OCI-LY3 (cell line): ENCODE data around the gene CACNA1G.

Experiments used
- H2AFZ ChIP-seq: fragments of 200-600, 300-600 bp; shearing (Covaris generic); 2 replicates; pipeline ENCODE4 v1.6.0; 2014; ENCODE audit warnings: antibody characterized with exemption, low read depth, low read length
- H3K27ac ChIP-seq: fragments of 200-600, 300-600 bp; sonication (generic); 2 replicates; pipeline ENCODE4 v1.5.1; 2014; ENCODE audit warnings: mild to moderate bottlenecking, low read length, moderate library complexity, mixed read lengths
- H3K27me3 ChIP-seq: fragments of 200-600, 300-600 bp; sonication (generic); 2 replicates; pipeline ENCODE4 v1.6.1; 2014; ENCODE audit warnings: low read depth, low read length, mixed read lengths
- H3K36me3 ChIP-seq: fragments of 200-600, 300-600 bp; sonication (generic); replicated peaks from 2 replicates; pipeline ENCODE3; 2014; ENCODE audit warnings: low read depth, low read length, mixed read lengths
- H3K4me1 ChIP-seq: fragments of 300-600, 200-600 bp; sonication (generic); 2 replicates; pipeline ENCODE4 v1.6.1; 2014; ENCODE audit warnings: low read length, mixed read lengths
- H3K4me2 ChIP-seq: fragments of 200-600, 300-600 bp; sonication (generic); 2 replicates; pipeline ENCODE4 v1.6.1; 2014; ENCODE audit warnings: low read length, mixed read lengths
- H3K4me3 ChIP-seq: fragments of 300-600, 200-600 bp; sonication (generic); 2 replicates; pipeline ENCODE4 v1.5.1; 2014; ENCODE audit warnings: antibody characterized with exemption, mild to moderate bottlenecking, low read length, moderate library complexity
- H3K79me2 ChIP-seq: fragments of 300-600, 200-600 bp; shearing (Covaris generic); 2 replicates; pipeline ENCODE4 v1.6.1; 2014; ENCODE audit warnings: mild to moderate bottlenecking, low read length, mixed read lengths
- H3K9ac ChIP-seq: fragments of 300-600, 200-600 bp; shearing (Covaris generic); 2 replicates; pipeline ENCODE4 v1.6.0; 2014; ENCODE audit warnings: mild to moderate bottlenecking, low read length, moderate library complexity
- H3K9me3 ChIP-seq: fragments of 200-600, 300-600 bp; shearing (Covaris generic); 2 replicates; pipeline ENCODE4 v1.6.1; 2014; ENCODE audit warnings: low read length, mixed read lengths; ENCODE audit not compliant: insufficient read depth
- H4K20me1 ChIP-seq: fragments of 200-600, 300-600 bp; sonication (generic); 2 replicates; pipeline ENCODE4 v1.6.1; 2016; ENCODE audit warnings: low read length, mixed read lengths; ENCODE audit not compliant: insufficient read depth
- EZH2phosphoT487 ChIP-seq: fragments of 200-600 bp; shearing (Covaris generic); IDR thresholded peaks from 2 replicates; pipeline ENCODE4 v1.6.1; 2018; ENCODE audit warnings: antibody characterized with exemption, mixed run types, low read depth
- TF ChIP-seq, protein P1 (sequence below): fragments of 200-600, 300-600 bp; sonication (generic); IDR thresholded peaks from 2 replicates; pipeline ENCODE4 v1.5.1; 2014; ENCODE audit warnings: antibody characterized with exemption, low read length, low read depth

The CACNA1G gene

GRCh38 chr17:50661348-50661747 lies 100.8 kb downstream of the CACNA1G start:
- peaks cover 7% of the 10 kb centered on the region; the same call in 1 of the 2 replicates for H3K27me3 ChIP-seq
- no peaks in the 10 kb centered on the region for H3K9me3 ChIP-seq
- no peak overlapping the region for H3K4me3 ChIP-seq
- no peaks in the 10 kb centered on the region for H4K20me1 ChIP-seq
- H3K27ac ChIP-seq = no peak overlapping the region
- peaks cover 4% of the 10 kb centered on the region; the same call in 1 of the 2 replicates for H3K4me1 ChIP-seq
- H2AFZ ChIP-seq = 0 out of 2 replicates have a peak overlapping the region, but pooled peaks have one; percentile 54
- no peak overlapping the region for H3K9ac ChIP-seq
- no peak overlapping the region for H3K4me2 ChIP-seq
- TF ChIP-seq, protein P1, sequence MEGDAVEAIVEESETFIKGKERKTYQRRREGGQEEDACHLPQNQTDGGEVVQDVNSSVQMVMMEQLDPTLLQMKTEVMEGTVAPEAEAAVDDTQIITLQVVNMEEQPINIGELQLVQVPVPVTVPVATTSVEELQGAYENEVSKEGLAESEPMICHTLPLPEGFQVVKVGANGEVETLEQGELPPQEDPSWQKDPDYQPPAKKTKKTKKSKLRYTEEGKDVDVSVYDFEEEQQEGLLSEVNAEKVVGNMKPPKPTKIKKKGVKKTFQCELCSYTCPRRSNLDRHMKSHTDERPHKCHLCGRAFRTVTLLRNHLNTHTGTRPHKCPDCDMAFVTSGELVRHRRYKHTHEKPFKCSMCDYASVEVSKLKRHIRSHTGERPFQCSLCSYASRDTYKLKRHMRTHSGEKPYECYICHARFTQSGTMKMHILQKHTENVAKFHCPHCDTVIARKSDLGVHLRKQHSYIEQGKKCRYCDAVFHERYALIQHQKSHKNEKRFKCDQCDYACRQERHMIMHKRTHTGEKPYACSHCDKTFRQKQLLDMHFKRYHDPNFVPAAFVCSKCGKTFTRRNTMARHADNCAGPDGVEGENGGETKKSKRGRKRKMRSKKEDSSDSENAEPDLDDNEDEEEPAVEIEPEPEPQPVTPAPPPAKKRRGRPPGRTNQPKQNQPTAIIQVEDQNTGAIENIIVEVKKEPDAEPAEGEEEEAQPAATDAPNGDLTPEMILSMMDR = no peak
- TF ChIP-seq EZH2phosphoT487 = no peak
- H3K79me2 ChIP-seq = no peaks in the 10 kb centered on the region
- no peaks in the 10 kb centered on the region for H3K36me3 ChIP-seq

GRCh38 chr17:50661795-50662391 lies 101.4 kb downstream of the CACNA1G start:
- TF ChIP-seq, protein P1 = no peak
- TF ChIP-seq EZH2phosphoT487 = no peak
- H3K9ac ChIP-seq = no peak overlapping the region
- H3K9me3 ChIP-seq = no peaks in the 10 kb centered on the region
- 0 out of 2 replicates have a peak overlapping the region, but pooled peaks have one; percentile 54 for H2AFZ ChIP-seq
- H3K4me2 ChIP-seq = no peak overlapping the region
- no peaks in the 10 kb centered on the region for H4K20me1 ChIP-seq
- H3K36me3 ChIP-seq = no peaks in the 10 kb centered on the region
- H3K4me1 ChIP-seq = peaks cover 4% of the 10 kb centered on the region; the same call in 1 of the 2 replicates
- no peak overlapping the region for H3K27ac ChIP-seq
- peaks cover 7% of the 10 kb centered on the region; the same call in 1 of the 2 replicates for H3K27me3 ChIP-seq
- no peak overlapping the region for H3K4me3 ChIP-seq
- H3K79me2 ChIP-seq = no peaks in the 10 kb centered on the region

GRCh38 chr17:50662632-50663225 lies 102.2 kb downstream of the CACNA1G start:
- H3K27me3 ChIP-seq = peaks cover 7% of the 10 kb centered on the region; the same call in 1 of the 2 replicates
- TF ChIP-seq EZH2phosphoT487 = no peak
- TF ChIP-seq, protein P1 = no peak
- H2AFZ ChIP-seq = no peak overlapping the region
- no peaks in the 10 kb centered on the region for H3K9me3 ChIP-seq
- no peak overlapping the region for H3K27ac ChIP-seq
- H3K9ac ChIP-seq = no peak overlapping the region
- H4K20me1 ChIP-seq = no peaks in the 10 kb centered on the region
- no peak overlapping the region for H3K4me3 ChIP-seq
- H3K4me2 ChIP-seq = no peak overlapping the region
- no peaks in the 10 kb centered on the region for H3K79me2 ChIP-seq
- peaks cover 4% of the 10 kb centered on the region; the same call in 1 of the 2 replicates for H3K4me1 ChIP-seq
- no peaks in the 10 kb centered on the region for H3K36me3 ChIP-seq

- Histone ChIP-seq H3K9me3 (no peaks in the 10 kb centered on the region), H3K27me3 (peaks cover 7% of the 10 kb centered on the region; the same call in 1 of the 2 replicates), H3K4me2 (no peak overlapping the region), H4K20me1 (no peaks in the 10 kb centered on the region), H3K4me3 (no peak overlapping the region), H3K79me2 (no peaks in the 10 kb centered on the region), H2AFZ (no peak overlapping the region), H3K4me1 (peaks cover 4% of the 10 kb centered on the region; the same call in 1 of the 2 replicates), H3K36me3 (no peaks in the 10 kb centered on the region), H3K27ac (no peak overlapping the region), H3K9ac (no peak overlapping the region)
- TF ChIP-seq, protein P1 = no peak
- TF ChIP-seq EZH2phosphoT487 = no peak
These were observed 103.4 kb downstream of the CACNA1G start for GRCh38 chr17:50663812-50664374.
